CD4-positive, alpha-beta T cell treated with Interleukin-17A for 1 hour (primary cell): Measurements from ENCODE around the gene FAU.
"Not testable (repeated sequence)": the region's sequence is repeated elsewhere in the genome, so short reads cannot be mapped to it uniquely, and the experiment has no call there.

ENCODE experiments used
- DNase-seq: peaks from one replicate; pipeline ENCODE4 v3.0.0-alpha.2; 2020

Gene FAU

DNA sequence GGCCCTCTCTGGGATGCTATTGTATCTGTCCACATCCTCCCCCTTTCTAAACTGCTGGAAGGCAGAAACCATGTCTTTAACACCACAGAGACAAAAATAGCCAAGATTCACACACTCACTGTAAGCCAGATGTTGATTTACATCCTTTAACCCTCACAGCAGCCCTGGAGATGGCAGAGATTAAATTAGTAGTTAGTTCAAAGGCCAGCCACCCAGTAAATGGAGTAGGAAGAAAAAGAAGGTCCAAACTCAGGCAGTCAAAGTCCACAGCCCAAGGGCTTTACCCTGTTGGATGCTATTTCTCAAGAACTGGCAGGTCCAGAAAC lies 2.3 kb downstream of the FAU start:
- DNase-seq, result no peak

DNA sequence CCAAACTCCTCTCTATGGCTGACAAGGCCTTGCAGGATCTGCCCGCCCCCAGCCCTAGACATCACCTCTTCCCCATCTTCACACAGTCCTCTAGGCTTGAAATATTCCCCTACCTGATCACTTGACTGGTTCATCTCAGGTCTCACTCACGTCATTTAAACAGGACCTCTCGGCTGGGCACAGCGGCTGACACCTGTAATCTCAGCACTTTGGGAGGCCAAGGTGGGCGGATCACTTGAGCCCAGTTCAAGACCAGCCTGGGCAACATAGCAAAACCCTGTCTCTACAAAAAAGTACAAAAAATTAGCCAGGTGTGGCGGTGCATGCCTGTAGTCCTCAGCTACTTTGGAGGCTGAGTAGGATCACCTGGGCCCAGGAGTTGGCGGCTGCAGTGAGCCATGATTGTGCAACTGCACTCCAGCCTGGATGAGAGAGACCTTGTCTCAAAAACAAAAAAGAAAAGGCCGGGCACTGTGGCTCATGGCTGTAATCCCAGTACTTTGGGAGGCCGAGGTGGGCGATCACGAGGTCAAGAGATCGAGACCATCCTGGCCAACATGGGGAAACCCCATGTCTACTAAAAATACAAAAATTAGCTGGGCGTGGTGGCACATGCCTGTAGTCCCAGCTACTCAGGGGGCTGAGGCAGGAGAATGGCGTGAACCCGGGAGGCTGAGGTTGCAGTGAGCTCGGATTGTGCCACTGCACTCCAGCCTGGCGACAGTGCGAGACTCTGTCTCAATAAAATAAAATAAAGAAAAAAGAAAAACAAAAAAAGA lies 2.9 kb downstream of the FAU start:
- not testable (repeated sequence) for DNase-seq

DNA sequence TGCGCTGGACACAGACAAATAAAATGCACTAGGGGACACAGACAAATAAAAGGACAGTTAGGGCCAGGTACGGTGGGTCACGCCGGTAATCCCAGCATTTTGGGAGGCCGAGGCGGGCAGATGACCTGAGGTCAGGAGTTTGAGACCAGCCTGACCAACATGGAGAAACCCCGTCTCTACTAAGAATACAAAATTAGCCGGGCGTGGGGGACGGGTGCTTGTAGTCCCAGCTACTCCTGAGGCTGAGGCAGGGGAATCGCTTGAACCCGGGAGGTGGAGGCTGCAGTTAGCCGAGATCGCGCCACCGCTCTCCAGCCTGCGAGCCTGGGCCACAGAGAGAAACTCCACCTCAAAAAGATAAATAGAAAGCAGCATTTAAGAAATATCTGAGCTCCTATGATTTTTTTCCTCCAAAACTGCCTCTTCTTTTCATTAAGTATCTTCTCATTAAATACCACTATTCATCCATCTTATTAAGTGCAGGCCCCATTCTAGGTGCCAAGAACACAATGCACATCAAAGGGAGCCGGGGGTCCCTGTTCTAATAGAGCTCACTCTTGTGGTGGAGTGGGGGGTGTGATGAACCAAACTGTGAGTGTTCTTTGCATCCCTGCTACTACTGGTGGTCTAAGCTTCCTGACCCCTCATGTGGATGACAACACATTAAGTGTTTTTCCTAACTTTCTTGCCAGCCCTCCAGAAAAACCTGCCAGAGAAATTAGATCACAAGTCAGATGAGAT lies 3.7 kb downstream of the FAU start:
- no peak for DNase-seq

- DNase-seq, result peak; percentile 100
Measured at GRCh38 chr11:65117206-65118096, 4.5 kb downstream of the FAU start, which contains the start of gene ZNHIT2. ZNHIT2 (minus strand) TSS chr11:65117701; CDS start chr11:65117653, 48 bp downstream.

DNA sequence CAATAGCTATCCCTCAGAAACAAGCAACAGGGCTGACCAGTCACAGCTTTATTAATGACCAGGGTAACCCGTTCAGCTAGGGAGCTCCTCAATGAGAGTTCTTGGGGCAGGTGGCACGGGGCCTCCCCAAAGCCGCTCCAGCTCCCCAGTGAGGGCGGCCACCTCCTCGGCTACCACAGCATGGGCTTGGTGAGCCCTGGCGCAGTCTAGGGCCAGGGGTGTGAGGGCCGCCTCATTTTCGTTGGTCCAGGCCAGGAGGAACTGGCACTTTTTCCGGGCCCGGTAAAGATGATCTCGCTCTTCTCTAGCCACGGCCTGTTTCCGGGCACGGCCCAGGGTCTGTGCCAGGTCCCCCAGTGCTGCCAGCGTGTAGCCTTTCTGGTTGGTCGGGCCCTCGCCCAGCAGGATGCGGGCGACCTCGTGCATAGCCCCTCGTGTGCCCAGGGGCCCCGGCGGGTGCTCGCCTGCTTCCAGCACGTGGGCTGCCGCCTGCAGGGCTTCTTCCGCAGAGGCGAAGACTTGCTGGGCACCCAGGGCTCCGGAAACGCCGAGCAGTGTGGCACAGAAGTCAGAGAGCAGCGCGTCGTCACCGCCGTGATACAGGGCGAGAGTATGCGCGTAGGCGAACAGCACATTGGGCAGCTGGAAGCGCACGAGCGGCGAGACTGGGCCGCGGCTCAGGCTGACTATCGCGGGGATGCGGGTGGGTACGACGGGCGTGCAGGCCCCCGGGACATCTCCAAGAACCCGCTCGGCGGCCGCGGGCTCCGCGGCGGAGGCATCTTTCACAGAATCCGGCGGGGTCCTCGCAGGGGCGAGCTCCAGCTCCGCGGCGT lies 5.3 kb downstream of the FAU start:
- peak; percentile 74 for DNase-seq

DNA sequence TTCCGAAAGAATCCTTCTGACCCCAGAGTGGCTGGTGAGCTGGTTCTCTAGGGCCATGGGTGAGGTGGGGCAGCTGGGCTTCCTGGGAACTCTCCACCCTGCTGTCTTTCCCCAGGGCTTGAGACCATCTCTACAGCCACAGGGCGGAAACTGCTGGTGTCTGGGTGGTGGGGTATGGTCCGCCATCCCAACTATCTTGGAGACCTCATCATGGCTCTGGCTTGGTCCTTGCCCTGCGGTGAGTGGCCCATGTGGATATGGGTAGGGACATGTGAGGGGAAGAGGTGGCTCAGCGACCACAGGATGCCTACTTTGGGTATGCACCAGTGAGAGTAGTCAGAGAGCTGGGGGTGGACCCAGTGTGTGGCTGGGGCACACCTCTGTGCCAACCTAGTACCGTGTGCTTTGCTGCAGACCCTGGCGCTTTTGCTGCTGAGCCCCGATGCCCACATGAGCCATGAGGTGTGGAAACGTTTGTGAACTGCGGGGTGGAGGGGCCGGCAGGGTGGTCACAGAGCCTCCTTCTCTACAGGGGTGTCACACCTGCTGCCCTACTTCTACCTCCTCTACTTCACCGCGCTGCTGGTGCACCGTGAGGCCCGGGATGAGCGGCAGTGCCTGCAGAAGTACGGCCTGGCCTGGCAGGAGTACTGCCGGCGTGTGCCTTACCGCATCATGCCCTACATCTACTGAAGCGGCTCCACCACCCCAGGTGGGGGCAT lies 6.4 kb downstream of the FAU start:
- no peak for DNase-seq

GRCh38 chr11:65114538-65115171 lies 7.3 kb downstream of the FAU start:
- DNase-seq, result no peak

GRCh38 chr11:65113839-65114238 lies 8.1 kb downstream of the FAU start:
- no peak for DNase-seq

DNA sequence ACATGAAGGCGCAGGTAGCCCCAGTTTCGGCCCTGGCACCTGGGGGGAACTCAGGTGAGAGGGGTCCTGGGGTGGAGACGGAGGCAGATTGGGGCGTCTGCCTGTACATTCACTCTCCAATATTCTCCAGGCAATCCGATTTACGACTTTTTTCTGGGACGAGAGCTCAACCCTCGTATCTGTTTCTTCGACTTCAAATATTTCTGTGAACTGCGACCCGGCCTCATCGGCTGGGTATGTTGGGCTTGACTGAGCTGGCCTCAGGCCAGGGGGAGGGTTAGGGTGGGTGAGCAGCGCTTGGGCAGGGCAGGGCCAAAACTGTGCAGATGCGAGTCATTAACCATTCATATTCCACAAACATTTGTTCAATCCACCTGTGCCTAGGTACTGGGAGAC lies 8.6 kb downstream of the FAU start:
- no peak for DNase-seq

DNA sequence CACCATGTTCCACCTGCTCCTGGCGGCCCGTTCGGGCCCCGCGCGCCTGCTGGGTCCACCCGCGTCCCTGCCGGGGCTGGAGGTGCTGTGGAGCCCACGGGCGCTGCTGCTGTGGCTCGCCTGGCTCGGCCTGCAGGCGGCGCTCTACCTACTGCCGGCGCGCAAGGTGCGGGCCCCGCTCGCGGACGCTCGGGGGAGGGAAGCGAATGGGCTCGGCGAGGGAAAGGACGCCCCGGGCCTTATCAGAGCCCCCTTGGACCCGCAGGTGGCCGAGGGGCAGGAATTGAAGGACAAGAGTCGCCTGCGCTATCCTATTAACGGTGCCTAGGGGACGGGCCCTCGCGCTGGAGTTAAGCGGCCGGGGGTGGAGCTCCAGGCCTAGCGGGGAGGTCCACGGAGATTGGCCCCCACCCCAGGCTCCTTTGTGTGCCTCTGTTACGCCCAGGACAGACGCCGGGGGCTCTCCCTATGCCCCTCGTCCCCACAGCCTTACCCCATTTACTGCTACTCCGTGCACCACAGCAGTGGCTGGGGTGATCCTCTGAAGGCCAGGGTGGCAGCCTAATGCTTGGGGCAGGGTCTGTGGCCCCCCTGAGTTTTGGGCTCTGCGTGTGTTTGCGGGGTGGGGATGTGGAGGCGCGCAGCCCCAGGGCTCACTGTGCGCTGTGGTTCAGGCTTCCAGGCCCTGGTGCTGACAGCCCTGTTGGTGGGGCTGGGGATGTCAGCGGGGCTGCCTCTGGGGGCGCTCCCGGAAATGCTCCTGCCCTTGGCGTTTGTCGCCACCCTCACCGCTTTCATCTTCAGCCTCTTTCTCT lies 9.2 kb downstream of the FAU start:
- DNase-seq, result peak; percentile 80

- peak; percentile 95 for DNase-seq
Measured at GRCh38 chr11:65111744-65112545, 10.0 kb downstream of the FAU start, which contains the start of gene TM7SF2. TM7SF2 (plus strand) TSS chr11:65111872; CDS start chr11:65112016, 144 bp downstream.

- DNase-seq, result no peak
Measured at GRCh38 chr11:65111159-65111743, 10.7 kb downstream of the FAU start.

GRCh38 chr11:65110354-65110861 lies 11.5 kb downstream of the FAU start:
- peak; percentile 96 for DNase-seq

DNA sequence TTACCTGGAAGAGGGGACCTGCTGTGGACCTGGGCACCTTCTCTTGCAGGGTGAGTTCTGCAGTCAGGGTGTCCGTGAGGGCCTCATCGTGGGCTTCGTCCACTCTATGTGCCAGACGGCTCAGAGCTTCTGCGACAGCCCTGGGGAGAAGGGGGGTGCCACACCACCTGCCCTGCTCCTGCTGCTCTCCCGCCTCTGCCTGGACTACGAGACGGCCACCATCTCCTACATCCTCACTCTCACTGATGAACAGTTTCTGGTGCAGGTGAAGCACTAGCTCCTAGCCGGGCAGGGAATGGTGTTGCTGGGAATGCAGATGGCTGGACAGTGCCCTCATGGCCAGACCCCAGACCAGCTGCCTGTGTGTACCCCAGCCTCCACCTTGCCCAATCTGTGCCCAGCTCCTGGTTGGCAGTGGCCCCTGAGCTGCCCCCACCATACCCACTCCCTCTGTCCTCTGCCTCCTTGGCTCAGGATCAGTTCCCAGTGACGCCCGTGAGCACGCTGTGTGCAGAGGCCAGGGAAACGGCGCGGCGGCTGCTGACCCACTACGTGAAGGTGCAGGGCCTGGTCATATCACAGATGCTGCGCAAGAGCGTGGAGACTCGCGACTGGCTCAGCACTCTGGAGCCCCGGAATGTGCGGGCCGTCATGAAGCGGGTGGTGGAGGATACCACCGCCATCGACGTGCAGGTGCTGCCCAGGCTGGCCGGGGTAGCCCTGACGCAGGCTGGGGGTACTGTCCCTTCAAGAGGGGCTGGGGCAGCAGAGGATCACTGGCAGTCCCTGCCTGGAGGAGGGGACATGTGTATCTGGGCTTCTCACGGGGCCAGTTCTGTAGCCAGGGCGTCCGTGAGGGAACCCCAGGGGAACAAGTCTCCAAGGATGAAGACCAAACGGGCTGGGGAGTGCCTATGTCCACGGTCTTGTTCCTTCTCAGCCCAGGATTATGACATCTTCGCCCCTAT lies 12.4 kb downstream of the FAU start:
- DNase-seq, result no peak

GRCh38 chr11:65108469-65109123 lies 13.3 kb downstream of the FAU start:
- no peak for DNase-seq

DNA sequence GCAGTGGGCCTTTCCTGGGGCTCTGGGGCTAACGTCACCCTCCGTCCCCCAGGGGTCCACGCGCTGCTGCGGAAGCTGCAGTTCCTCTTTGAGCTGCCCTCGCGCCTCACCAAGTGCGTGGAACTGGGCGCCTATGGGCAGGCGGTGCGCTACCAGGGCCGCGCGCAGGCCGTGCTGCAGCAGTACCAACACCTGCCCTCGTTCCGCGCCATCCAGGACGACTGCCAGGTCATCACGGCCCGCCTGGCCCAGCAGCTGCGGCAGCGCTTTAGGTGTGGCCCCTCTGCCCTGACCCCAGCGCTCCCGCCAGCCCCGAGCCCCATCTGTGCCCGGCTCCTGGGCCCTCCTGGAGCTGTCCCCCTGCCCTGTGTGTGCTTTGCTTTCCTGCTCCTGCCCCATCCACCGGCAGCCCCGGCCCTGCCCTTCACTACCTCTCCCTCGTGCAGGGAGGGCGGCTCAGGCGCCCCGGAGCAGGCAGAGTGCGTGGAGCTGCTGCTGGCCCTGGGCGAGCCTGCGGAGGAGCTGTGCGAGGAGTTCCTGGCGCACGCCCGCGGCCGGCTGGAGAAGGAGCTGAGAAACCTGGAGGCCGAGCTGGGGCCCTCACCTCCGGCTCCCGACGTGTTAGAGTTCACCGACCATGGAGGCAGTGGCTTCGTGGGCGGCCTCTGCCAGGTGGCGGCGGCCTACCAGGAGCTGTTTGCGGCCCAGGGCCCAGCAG lies 14.0 kb downstream of the FAU start:
- no peak for DNase-seq
